Measurements from ENCODE around the gene MXD3. TPM values are rescaled to one million over a fixed set of nuclear protein-coding genes. Genes with fewer than 3 reads are reported as not detected.

Gene MXD3
- total and polyA plus RNA-seq, 2 experiments from 2014 or later, result 9.9 to 11.6 TPM

DNA sequence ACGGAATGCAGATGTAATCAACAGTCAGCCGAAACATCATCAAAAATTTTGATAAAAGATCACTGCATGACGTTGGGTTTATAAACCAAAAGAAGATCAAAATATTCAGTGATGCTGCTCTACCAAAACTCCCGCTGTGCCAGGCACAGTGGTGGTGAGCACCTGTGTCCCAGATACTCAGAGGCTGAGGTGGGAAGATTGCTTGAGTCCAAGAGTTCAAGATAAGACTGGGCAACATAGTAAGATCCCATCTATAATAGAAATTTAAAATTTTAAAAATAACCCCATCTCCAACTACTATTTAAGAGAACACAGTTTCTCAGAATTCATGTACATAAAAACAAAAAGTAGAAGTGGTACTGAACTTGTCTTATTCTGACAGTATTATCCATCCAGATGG is 36.0 kb upstream of the MXD3 start:
- Histone ChIP-seq H3K9me2 (ENCODE audit: insufficient read depth) (no peaks in the 10 kb centered on the region), H3F3A (replicated peaks; ENCODE audit: low read depth) (0 out of 2 replicates have a peak, but pooled peaks cover 6% of the 10 kb centered on the region), H3K4me1 (ENCODE audit: insufficient read depth) (peaks cover 6% of the 10 kb centered on the region), H2AFZ (no peak overlapping the region), H3K36me3 (ENCODE audit: insufficient read depth) (peaks cover 13% of the 10 kb centered on the region; the same call in 1 of the 2 replicates), H3K4me2 (no peak overlapping the region), H3K79me2 (replicated peaks; ENCODE audit: insufficient read depth) (peaks cover 84% of the 10 kb centered on the region), H3K27me3 (ENCODE audit: insufficient read depth) (no peaks in the 10 kb centered on the region), H3K4me3 (no peak overlapping the region), H4K20me1 (replicated peaks; ENCODE audit: insufficient read depth) (peaks cover 29% of the 10 kb centered on the region), H3K27ac (ENCODE audit: low read depth) (no peak overlapping the region)
- TF ChIP-seq EZH2 (IDR thresholded peaks at IDR 0.05; ENCODE audit: low read depth, unreplicated experiment), result no peak
- TF ChIP-seq, protein P1, sequence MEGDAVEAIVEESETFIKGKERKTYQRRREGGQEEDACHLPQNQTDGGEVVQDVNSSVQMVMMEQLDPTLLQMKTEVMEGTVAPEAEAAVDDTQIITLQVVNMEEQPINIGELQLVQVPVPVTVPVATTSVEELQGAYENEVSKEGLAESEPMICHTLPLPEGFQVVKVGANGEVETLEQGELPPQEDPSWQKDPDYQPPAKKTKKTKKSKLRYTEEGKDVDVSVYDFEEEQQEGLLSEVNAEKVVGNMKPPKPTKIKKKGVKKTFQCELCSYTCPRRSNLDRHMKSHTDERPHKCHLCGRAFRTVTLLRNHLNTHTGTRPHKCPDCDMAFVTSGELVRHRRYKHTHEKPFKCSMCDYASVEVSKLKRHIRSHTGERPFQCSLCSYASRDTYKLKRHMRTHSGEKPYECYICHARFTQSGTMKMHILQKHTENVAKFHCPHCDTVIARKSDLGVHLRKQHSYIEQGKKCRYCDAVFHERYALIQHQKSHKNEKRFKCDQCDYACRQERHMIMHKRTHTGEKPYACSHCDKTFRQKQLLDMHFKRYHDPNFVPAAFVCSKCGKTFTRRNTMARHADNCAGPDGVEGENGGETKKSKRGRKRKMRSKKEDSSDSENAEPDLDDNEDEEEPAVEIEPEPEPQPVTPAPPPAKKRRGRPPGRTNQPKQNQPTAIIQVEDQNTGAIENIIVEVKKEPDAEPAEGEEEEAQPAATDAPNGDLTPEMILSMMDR (conservative IDR thresholded peaks at IDR 0.05; ENCODE audit: low read depth in 2 of 2), result no peak
- TF ChIP-seq CREB1 (CRISPR knock-in tag; IDR thresholded peaks at IDR 0.05; ENCODE audit: low read depth), result no peak
- no peak for TF ChIP-seq JUNB (IDR thresholded peaks at IDR 0.05; ENCODE audit: unreplicated experiment)
- no peak for TF ChIP-seq NANOG (IDR thresholded peaks at IDR 0.05; ENCODE audit: borderline replicate concordance)
- Mint-ChIP-seq H3K9me3 (no peaks in the 10 kb centered on the region), H3K4me1 (peaks cover 22% of the 10 kb centered on the region), H3K27me3 (ENCODE audit: insufficient read depth, low read depth, poor library complexity) (peaks cover 7% of the 10 kb centered on the region), H3K36me3 (ENCODE audit: low read depth) (peaks cover 20% of the 10 kb centered on the region), H3K4me3 (no peak overlapping the region), H3K27ac (no peak overlapping the region)
- no peak for ATAC-seq
- no peak for DNase-seq (ENCODE audit: low spot score)

DNA sequence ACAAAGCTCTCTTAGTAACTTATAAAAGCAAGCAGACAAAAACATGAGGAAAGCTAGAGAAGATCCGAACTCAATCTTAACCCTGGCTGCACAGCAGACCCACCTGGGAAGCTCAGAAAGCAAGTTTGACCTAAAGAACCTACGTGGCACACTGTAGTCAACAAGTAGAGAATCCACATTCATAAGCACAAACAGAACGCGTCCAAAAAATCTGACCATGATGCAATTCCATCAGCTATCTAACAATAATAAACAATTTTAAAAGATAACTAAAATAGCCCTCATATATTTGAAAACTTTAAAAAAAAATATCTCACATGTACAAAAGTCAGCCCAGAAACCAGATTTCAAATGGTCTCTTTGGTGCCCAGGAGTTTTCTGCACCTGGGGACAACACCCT is 35.1 kb upstream of the MXD3 start:
- Histone ChIP-seq H3K79me2 (replicated peaks; ENCODE audit: insufficient read depth) (peaks cover 92% of the 10 kb centered on the region), H3K4me1 (ENCODE audit: insufficient read depth) (peaks cover 6% of the 10 kb centered on the region), H3K36me3 (ENCODE audit: insufficient read depth) (peaks cover 13% of the 10 kb centered on the region; the same call in 1 of the 2 replicates), H2AFZ (no peak overlapping the region), H3K27me3 (ENCODE audit: insufficient read depth) (no peaks in the 10 kb centered on the region), H3K27ac (ENCODE audit: low read depth) (no peak overlapping the region), H3K9me2 (ENCODE audit: insufficient read depth) (no peaks in the 10 kb centered on the region), H3K4me3 (no peak overlapping the region), H3K4me2 (no peak overlapping the region), H4K20me1 (replicated peaks; ENCODE audit: insufficient read depth) (peaks cover 29% of the 10 kb centered on the region), H3F3A (replicated peaks; ENCODE audit: low read depth) (0 out of 2 replicates have a peak, but pooled peaks cover 6% of the 10 kb centered on the region)
- DNase-seq (ENCODE audit: low spot score) (no peak), ATAC-seq (no peak)
- Mint-ChIP-seq H3K9me3 (no peaks in the 10 kb centered on the region), H3K4me1 (peaks cover 19% of the 10 kb centered on the region), H3K27me3 (ENCODE audit: insufficient read depth, low read depth, poor library complexity) (peaks cover 1% of the 10 kb centered on the region), H3K27ac (no peak overlapping the region), H3K36me3 (ENCODE audit: low read depth) (peaks cover 21% of the 10 kb centered on the region), H3K4me3 (no peak overlapping the region)
- TF ChIP-seq, protein P1 (conservative IDR thresholded peaks at IDR 0.05; ENCODE audit: low read depth in 2 of 2), result no peak
- TF ChIP-seq, protein P2, sequence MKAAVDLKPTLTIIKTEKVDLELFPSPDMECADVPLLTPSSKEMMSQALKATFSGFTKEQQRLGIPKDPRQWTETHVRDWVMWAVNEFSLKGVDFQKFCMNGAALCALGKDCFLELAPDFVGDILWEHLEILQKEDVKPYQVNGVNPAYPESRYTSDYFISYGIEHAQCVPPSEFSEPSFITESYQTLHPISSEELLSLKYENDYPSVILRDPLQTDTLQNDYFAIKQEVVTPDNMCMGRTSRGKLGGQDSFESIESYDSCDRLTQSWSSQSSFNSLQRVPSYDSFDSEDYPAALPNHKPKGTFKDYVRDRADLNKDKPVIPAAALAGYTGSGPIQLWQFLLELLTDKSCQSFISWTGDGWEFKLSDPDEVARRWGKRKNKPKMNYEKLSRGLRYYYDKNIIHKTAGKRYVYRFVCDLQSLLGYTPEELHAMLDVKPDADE (IDR thresholded peaks at IDR 0.05), result no peak
- no peak for TF ChIP-seq NANOG (IDR thresholded peaks at IDR 0.05; ENCODE audit: borderline replicate concordance)
- TF ChIP-seq, protein P3, sequence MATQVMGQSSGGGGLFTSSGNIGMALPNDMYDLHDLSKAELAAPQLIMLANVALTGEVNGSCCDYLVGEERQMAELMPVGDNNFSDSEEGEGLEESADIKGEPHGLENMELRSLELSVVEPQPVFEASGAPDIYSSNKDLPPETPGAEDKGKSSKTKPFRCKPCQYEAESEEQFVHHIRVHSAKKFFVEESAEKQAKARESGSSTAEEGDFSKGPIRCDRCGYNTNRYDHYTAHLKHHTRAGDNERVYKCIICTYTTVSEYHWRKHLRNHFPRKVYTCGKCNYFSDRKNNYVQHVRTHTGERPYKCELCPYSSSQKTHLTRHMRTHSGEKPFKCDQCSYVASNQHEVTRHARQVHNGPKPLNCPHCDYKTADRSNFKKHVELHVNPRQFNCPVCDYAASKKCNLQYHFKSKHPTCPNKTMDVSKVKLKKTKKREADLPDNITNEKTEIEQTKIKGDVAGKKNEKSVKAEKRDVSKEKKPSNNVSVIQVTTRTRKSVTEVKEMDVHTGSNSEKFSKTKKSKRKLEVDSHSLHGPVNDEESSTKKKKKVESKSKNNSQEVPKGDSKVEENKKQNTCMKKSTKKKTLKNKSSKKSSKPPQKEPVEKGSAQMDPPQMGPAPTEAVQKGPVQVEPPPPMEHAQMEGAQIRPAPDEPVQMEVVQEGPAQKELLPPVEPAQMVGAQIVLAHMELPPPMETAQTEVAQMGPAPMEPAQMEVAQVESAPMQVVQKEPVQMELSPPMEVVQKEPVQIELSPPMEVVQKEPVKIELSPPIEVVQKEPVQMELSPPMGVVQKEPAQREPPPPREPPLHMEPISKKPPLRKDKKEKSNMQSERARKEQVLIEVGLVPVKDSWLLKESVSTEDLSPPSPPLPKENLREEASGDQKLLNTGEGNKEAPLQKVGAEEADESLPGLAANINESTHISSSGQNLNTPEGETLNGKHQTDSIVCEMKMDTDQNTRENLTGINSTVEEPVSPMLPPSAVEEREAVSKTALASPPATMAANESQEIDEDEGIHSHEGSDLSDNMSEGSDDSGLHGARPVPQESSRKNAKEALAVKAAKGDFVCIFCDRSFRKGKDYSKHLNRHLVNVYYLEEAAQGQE (IDR thresholded peaks at IDR 0.05; ENCODE audit: unreplicated experiment), result no peak

Measured in GM23338 (cell line).